Thymus (tissue), 11 donors: ENCODE results near the gene CAST. TPM values are rescaled to one million over a fixed set of nuclear protein-coding genes. Genes with fewer than 3 reads are reported as not detected.
A peak's percentile ranks its signal among the peaks of the same experiment; 100 is the strongest.

Source experiments
- DNase-seq, 9 donors: peaks; one replicate each; pipeline ENCODE4 v3.0.0-alpha.2; 2013; ENCODE audit warnings: low spot score in 9 of 9, low read depth in 6 of 9, missing footprints in 1 of 9
- H3K27ac ChIP-seq, 2 donors: one replicate each; pipeline ENCODE4 v1.5.1; 2013; ENCODE audit warnings: control low read depth in 1 of 2, low read depth in 1 of 2, low read length in 1 of 2, mild to moderate bottlenecking in 1 of 2, moderate library complexity in 1 of 2
- H3K27me3 ChIP-seq, 2 donors: one replicate each; pipeline ENCODE4 v1.5.1; 2013; ENCODE audit warnings: low read length in 1 of 2; ENCODE audit not compliant: control insufficient read depth in 2 of 2, insufficient read depth in 1 of 2
- H3K36me3 ChIP-seq, 2 donors: one replicate each; pipeline ENCODE4 v1.5.1; 2013; ENCODE audit warnings: low read length in 1 of 2, mild to moderate bottlenecking in 1 of 2, moderate library complexity in 1 of 2; ENCODE audit not compliant: control insufficient read depth in 2 of 2, insufficient read depth in 2 of 2
- H3K4me1 ChIP-seq, 2 donors: one replicate each; pipeline ENCODE4 v1.5.1; 2013; ENCODE audit warnings: low read length in 2 of 2; ENCODE audit not compliant: control insufficient read depth in 2 of 2, insufficient read depth in 2 of 2
- H3K4me3 ChIP-seq, 2 donors: one replicate each; pipeline ENCODE4 v1.5.1; 2013; ENCODE audit warnings: low read length in 2 of 2, control low read depth in 1 of 2, mild to moderate bottlenecking in 1 of 2
- H3K9me3 ChIP-seq, 2 donors: one replicate each; pipeline ENCODE4 v1.5.1; 2013; ENCODE audit warnings: low read length in 1 of 2, mild to moderate bottlenecking in 1 of 2; ENCODE audit not compliant: control insufficient read depth in 2 of 2, insufficient read depth in 1 of 2
- WGBS: extraction: QIAGEN DNeasy Blood & Tissue Kit; methylation state at CpG from one replicate; pipeline ENCODE4 v1.1.7; 2013; 5-methylcytosine and 5-hydroxymethylcytosine counted together
- polyA plus RNA-seq: library from polyadenylated mRNA; stranded (reverse); fragments of 200-250 nt; gene quantifications from one replicate; pipeline ENCODE4 v1.2.3, GENCODE V29; 2013
- total RNA-seq: library from RNA; stranded (reverse); fragments of 120-200 nt; gene quantifications from one replicate; pipeline ENCODE4 v1.2.4, GENCODE V29; 2013
- donor health status: healthy.

CAST gene
- total and polyA plus RNA-seq, 2 donors, result 31.4 to 74.6 TPM

DNA sequence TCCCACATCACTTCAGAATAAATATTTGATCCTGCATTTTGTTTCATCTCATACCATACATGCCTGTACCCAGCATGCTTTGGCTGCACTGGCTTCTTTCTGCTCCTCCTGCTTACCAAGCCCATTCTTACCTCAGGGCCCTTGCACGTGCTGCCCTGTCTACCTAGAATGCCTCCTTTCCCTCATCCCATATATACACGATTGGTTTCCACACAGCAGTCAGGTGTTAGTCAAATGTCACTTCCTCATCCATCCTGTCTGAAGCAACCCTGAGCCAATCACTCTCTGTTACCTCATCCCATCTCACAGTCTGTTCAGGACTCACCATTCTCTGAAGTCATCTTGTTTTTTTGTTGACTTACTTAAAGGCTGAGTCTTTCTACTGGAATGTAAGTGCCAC is 30.3 kb downstream of the CAST start:
- Histone ChIP-seq H3K4me3 (no peak overlapping the region), H3K27ac (no peak overlapping the region), H3K9me3 (no peaks in the 10 kb centered on the region), H3K27me3 (no peaks in the 10 kb centered on the region), H3K36me3 (no peaks in the 10 kb centered on the region), H3K4me1 (no peaks in the 10 kb centered on the region)
- no peak for DNase-seq
- 98% methylated on average over 2 of the region's 2 CpGs for WGBS

DNA sequence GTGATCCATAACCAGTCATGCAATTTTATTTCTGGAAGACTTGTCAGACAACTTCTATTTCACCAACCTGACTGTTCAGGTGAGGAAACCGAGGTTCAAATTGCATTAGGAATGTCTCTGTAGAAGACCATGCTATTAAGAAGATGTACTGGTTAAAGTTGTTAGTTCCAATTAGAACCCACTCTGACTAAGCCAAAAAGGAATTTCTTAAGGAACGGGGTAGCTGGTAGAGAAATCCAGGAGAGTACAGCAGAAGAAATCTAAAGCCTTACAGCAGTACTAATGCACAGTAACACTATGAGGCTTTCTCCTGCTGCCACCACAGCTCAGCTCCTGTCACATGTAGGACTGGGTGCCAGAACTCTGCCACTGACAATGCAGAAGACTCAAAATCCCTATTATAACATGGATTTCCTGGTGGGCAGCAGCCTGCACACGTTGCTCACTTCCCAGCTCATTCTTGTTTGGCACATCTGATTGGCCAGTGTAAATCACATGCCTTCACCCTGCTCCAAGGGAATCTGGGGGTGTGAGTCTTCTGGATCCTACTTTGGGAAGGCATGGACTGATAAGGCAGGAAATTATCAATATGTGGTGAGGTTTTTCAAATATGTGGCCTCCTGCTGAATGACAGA is 37.1 kb downstream of the CAST start:
- H3K4me1 ChIP-seq, result peaks cover 6 to 13% of the 10 kb centered on the region in 2 donors
- H3K4me3 ChIP-seq, result no peak overlapping the region
- 94% methylated on average over 3 of the region's 3 CpGs for WGBS
- H3K9me3 ChIP-seq, result peaks cover 0 to 6% of the 10 kb centered on the region in 2 donors
- no peaks in the 10 kb centered on the region for H3K36me3 ChIP-seq
- DNase-seq, result no peak
- H3K27ac ChIP-seq, result no peak overlapping the region
- H3K27me3 ChIP-seq, result peaks cover 0 to 24% of the 10 kb centered on the region in 2 donors

DNA sequence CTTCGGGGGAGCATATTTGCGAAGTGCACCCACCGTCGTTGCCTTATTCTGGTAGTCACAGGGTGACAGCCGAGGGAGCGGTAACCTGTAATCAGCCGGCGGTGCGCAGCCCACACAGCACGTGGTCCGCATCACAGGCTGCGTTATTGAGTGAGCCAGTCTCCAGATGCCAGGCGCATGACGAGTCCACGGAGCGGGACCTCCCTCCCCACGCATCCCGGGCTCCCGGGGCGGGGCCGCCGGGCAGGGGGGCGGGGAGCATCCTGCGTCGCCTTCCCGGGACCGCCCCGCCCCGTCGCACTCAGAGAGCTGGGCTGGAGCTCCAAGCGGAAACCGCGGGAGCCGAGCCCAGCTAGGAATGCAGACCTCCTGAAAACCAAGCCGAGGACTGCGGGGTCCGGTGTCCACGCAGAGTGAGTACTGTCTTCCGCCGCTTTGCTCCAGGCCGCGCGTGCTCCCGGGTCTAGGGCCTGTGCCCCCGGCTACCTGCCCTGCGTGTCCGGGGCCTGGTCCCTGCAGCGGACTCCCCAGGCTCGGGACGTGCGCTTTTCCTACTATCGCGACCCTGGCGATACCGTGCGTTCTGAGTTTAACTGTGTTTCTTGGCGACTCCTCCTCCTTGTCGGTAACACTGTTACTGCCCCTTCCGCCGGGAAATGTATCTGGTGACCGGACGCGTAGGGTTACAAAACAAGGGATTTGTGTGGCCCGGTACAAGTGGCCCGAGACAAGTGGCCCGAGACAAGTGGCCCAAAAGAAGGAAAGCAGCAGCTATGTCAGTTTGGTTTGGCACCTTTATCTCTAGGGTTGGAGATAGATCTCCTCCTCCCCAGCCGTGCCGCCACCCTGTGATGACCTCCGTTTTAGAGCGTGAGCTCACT is 40.6 kb downstream of the CAST start:
- H3K4me1 ChIP-seq, result peaks cover 6 to 13% of the 10 kb centered on the region in 2 donors
- DNase-seq, result peak in 6 of 9 donors; percentile 19 to 67 (median 36)
- peaks cover 0 to 29% of the 10 kb centered on the region in 2 donors for H3K27me3 ChIP-seq
- 1% methylated on average over 70 of the region's 70 CpGs for WGBS
- H3K9me3 ChIP-seq, result peaks cover 0 to 6% of the 10 kb centered on the region in 2 donors
- H3K4me3 ChIP-seq, result peak overlapping the region; percentile 47 to 60
- H3K36me3 ChIP-seq, result no peaks in the 10 kb centered on the region
- peak overlapping the region; percentile 26 to 89 for H3K27ac ChIP-seq

DNA sequence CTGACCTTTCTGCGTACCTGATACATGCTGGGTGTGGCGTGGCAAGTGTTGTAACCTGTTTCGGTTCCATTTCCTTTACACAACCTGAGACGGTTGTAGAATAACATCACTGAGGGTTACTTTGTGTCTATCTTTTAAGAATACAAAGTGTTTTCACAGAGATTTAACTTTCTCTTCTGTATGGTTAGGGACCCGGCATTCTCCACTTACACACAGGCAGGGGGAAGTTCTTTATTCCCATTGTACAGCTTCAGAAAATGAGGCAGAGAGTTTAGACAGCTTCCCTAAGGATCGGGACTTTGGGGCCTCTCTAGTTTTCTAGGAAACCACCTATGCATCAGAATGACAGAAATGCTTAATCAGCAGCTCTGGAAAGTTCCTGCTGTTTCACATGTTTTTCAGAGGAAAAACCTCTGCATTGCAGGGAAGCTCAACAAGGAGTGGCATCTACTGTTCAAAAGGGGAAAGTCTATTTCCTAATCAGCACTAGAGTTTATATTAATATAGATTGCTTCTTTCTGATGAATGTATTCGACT is 41.3 kb downstream of the CAST start:
- Histone ChIP-seq H3K9me3 (peaks cover 0 to 6% of the 10 kb centered on the region in 2 donors), H3K4me3 (peak overlapping the region; percentile 47 to 60), H3K4me1 (peaks cover 6 to 13% of the 10 kb centered on the region in 2 donors), H3K36me3 (no peaks in the 10 kb centered on the region), H3K27me3 (peaks cover 0 to 29% of the 10 kb centered on the region in 2 donors), H3K27ac (peak overlapping the region; percentile 26 to 89)
- WGBS, result 18% methylated on average over 7 of the region's 7 CpGs
- DNase-seq, result peak in 1 of 9 donors; percentile 52

DNA sequence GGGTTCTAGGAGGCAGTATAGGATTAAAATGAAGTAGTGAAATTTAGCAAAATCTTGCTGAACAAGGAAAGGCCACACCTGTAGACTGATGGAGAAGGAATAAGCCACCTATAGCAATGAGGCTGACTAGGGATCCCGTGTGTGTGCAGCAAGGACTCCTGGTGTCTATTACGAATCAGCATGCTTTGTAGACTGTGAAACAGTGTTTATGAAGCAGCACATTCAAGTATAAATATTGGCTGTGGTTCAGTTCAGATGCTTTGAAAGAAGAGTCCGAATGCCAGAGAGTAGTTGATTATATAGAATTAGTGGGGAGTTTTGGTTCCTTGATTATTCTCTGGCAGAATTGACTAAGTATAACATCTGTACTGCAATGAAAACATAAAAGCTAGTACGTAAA is 41.8 kb downstream of the CAST start:
- Histone ChIP-seq H3K36me3 (no peaks in the 10 kb centered on the region), H3K4me1 (peaks cover 6 to 13% of the 10 kb centered on the region in 2 donors), H3K27me3 (peaks cover 0 to 29% of the 10 kb centered on the region in 2 donors), H3K9me3 (peaks cover 0 to 6% of the 10 kb centered on the region in 2 donors), H3K4me3 (no peak overlapping the region), H3K27ac (no peak overlapping the region)
- WGBS, result 89% methylated on average over 4 of the region's 4 CpGs
- DNase-seq, result no peak

GRCh38 chr5:96706433-96707111 is 44.4 kb downstream of the CAST start:
- Histone ChIP-seq H3K27me3 (peaks cover 0 to 27% of the 10 kb centered on the region in 2 donors), H3K4me1 (peaks cover 6 to 13% of the 10 kb centered on the region in 2 donors), H3K36me3 (no peaks in the 10 kb centered on the region), H3K27ac (no peak overlapping the region), H3K9me3 (peaks cover 0 to 6% of the 10 kb centered on the region in 2 donors), H3K4me3 (no peak overlapping the region)
- no peak for DNase-seq
- WGBS, result 96% methylated on average over 5 of the region's 5 CpGs

DNA sequence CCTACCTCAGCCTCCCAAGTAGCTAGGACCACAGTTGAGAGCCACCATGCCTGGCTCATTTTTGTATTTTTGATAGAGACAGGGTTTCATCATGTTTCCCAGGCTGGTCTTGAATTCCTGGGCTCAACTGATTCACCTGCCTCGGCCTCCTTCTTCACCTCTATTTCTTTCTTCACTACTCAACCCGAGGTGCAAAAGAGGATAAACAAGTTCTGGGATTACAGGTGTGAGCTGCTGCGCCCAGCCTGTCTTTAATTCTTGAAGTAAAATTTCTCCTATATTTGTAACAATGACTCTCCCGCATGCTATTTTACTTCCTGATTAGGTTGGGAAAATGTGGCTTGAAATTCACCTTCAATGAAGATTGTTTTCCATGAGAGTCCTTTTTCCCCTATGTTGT is 46.4 kb downstream of the CAST start:
- no peaks in the 10 kb centered on the region for H3K9me3 ChIP-seq
- no peaks in the 10 kb centered on the region for H3K4me1 ChIP-seq
- H3K27ac ChIP-seq, result no peak overlapping the region
- peaks cover 0 to 9% of the 10 kb centered on the region in 2 donors for H3K27me3 ChIP-seq
- no peaks in the 10 kb centered on the region for H3K36me3 ChIP-seq
- 99% methylated on average over 4 of the region's 4 CpGs for WGBS
- no peak for DNase-seq
- no peak overlapping the region for H3K4me3 ChIP-seq

GRCh38 chr5:96709152-96709821 is 47.1 kb downstream of the CAST start:
- H3K27ac ChIP-seq, result no peak overlapping the region
- H3K4me3 ChIP-seq, result no peak overlapping the region
- H3K27me3 ChIP-seq, result peaks cover 0 to 5% of the 10 kb centered on the region in 2 donors
- no peak for DNase-seq
- WGBS, result 65% methylated on average over 3 of the region's 3 CpGs
- H3K9me3 ChIP-seq, result no peaks in the 10 kb centered on the region
- H3K36me3 ChIP-seq, result no peaks in the 10 kb centered on the region
- H3K4me1 ChIP-seq, result no peaks in the 10 kb centered on the region
